Measurements from ENCODE around the gene VPS52.

VPS52 gene

DNA sequence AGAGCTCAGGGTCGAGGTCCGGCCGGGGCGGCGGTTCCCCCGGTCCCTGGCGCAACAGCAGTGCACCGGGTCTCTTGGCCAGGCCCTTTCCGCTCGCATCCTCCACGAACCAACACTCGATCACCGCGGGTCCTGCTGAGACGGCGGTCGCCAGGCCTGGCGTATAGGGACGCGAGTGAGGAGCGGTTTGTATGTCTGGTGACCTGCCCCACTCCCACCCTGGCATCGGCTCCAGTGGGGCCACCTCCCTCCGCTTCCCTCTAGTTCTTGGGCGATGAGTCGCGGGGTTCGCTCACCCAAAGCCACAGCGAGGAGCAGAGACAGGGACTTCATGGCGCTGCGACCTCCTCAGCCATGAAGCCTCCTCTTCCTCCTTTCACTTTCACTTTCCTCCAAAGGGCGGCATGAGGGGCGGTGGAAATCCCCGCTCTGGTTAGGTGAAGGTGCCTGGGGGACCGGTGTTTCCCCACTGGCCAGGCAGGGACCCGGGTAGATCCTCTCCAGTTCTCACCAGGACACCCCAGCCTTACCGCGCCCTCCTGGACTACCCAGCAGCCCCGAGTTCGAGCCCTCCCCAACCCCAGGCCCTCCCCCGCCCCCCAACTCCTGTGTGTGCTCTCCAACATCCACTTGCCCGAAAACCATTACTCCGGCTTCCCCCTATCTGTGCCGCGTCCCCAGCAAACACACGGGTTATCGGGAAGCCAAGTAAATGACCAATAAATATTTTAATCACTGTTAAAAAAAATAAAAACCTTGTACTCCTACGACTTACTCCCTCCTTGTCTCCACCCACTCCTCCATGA, 42.2 kb upstream of the VPS52 start, which contains the start of gene TAPBP:
TSS of gene TAPBP (minus strand) at position 370 of the 806 bp plus-strand sequence. CDS start at position 333, 37 bp downstream.
- peak within 1 kb of the TSS; percentile 98 for H3K27ac ChIP-seq (replicated peaks)
- peak in 1 of 2 experiments; percentile 63 for DNase-seq (ENCODE audit: low read depth in 1 of 2, low spot score in 1 of 2)
- H3K4me3 ChIP-seq (replicated peaks; ENCODE audit: insufficient read depth, low read length): peak within 1 kb of the TSS; percentile 66
- TF ChIP-seq, protein P1, sequence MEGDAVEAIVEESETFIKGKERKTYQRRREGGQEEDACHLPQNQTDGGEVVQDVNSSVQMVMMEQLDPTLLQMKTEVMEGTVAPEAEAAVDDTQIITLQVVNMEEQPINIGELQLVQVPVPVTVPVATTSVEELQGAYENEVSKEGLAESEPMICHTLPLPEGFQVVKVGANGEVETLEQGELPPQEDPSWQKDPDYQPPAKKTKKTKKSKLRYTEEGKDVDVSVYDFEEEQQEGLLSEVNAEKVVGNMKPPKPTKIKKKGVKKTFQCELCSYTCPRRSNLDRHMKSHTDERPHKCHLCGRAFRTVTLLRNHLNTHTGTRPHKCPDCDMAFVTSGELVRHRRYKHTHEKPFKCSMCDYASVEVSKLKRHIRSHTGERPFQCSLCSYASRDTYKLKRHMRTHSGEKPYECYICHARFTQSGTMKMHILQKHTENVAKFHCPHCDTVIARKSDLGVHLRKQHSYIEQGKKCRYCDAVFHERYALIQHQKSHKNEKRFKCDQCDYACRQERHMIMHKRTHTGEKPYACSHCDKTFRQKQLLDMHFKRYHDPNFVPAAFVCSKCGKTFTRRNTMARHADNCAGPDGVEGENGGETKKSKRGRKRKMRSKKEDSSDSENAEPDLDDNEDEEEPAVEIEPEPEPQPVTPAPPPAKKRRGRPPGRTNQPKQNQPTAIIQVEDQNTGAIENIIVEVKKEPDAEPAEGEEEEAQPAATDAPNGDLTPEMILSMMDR (IDR thresholded peaks at IDR 0.05; ENCODE audit: insufficient read depth, low read length): no peak
- TF ChIP-seq, protein P2, sequence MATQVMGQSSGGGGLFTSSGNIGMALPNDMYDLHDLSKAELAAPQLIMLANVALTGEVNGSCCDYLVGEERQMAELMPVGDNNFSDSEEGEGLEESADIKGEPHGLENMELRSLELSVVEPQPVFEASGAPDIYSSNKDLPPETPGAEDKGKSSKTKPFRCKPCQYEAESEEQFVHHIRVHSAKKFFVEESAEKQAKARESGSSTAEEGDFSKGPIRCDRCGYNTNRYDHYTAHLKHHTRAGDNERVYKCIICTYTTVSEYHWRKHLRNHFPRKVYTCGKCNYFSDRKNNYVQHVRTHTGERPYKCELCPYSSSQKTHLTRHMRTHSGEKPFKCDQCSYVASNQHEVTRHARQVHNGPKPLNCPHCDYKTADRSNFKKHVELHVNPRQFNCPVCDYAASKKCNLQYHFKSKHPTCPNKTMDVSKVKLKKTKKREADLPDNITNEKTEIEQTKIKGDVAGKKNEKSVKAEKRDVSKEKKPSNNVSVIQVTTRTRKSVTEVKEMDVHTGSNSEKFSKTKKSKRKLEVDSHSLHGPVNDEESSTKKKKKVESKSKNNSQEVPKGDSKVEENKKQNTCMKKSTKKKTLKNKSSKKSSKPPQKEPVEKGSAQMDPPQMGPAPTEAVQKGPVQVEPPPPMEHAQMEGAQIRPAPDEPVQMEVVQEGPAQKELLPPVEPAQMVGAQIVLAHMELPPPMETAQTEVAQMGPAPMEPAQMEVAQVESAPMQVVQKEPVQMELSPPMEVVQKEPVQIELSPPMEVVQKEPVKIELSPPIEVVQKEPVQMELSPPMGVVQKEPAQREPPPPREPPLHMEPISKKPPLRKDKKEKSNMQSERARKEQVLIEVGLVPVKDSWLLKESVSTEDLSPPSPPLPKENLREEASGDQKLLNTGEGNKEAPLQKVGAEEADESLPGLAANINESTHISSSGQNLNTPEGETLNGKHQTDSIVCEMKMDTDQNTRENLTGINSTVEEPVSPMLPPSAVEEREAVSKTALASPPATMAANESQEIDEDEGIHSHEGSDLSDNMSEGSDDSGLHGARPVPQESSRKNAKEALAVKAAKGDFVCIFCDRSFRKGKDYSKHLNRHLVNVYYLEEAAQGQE (IDR thresholded peaks at IDR 0.05; ENCODE audit: insufficient replicate concordance, low read depth): peak; percentile 46
- TF ChIP-seq SPI1 (IDR thresholded peaks at IDR 0.05; ENCODE audit: borderline replicate concordance, low read depth): peak; percentile 51; the same call in 1 of the 2 replicates
- no peak for TF ChIP-seq GABPA (IDR thresholded peaks at IDR 0.05; ENCODE audit: low read depth)
- TF ChIP-seq POLR2AphosphoS5 (IDR thresholded peaks at IDR 0.05; ENCODE audit: low read depth): peak; percentile 67; the same call in 1 of the 2 replicates
- no peaks in the 10 kb centered on the region for H3K27me3 ChIP-seq (ENCODE audit: insufficient read depth, poor library complexity, severe bottlenecking)

DNA sequence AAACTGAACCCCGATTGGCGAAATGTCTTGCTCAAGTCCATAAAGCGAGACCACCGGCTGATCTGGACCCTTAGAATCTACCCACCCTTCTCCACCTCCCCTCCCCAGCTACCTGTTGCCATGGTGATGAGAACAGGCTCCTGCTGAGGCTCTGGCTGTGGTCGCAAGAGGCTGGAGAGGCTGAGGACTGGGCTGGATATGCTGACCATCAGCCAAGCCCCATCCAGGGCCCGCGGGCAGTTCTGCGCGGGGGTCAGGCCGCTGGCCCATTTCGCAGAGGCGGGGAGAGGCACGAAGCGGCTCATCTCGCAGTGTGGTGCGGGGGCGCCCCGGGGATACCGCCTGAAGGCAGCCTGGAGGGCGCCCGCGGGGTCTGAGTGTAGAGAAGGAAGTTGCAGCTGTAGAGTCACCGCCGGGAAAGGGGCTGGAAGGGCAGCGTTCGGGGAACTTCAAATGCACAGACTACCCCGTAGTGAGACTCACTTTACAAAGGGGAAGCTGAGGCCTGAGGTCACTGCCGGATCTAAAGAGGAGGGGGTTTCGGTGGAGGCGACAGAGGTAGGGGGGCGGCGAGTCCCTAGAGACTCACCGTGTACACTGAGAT, 41.5 kb upstream of the VPS52 start:
- Histone ChIP-seq H3K27me3 (ENCODE audit: insufficient read depth, poor library complexity, severe bottlenecking) (no peaks in the 10 kb centered on the region), H3K4me3 (replicated peaks; ENCODE audit: insufficient read depth, low read length) (peak overlapping the region; percentile 66), H3K27ac (replicated peaks) (peak overlapping the region; percentile 98)
- TF ChIP-seq, protein P1 (IDR thresholded peaks at IDR 0.05; ENCODE audit: insufficient read depth, low read length): no peak
- TF ChIP-seq SPI1 (IDR thresholded peaks at IDR 0.05; ENCODE audit: borderline replicate concordance, low read depth) (no peak), POLR2AphosphoS5 (IDR thresholded peaks at IDR 0.05; ENCODE audit: low read depth) (no peak), GABPA (IDR thresholded peaks at IDR 0.05; ENCODE audit: low read depth) (no peak)
- TF ChIP-seq, protein P2 (IDR thresholded peaks at IDR 0.05; ENCODE audit: insufficient replicate concordance, low read depth): no peak
- DNase-seq (ENCODE audit: low read depth in 1 of 2, low spot score in 1 of 2): peak; percentile 73 to 78

DNA sequence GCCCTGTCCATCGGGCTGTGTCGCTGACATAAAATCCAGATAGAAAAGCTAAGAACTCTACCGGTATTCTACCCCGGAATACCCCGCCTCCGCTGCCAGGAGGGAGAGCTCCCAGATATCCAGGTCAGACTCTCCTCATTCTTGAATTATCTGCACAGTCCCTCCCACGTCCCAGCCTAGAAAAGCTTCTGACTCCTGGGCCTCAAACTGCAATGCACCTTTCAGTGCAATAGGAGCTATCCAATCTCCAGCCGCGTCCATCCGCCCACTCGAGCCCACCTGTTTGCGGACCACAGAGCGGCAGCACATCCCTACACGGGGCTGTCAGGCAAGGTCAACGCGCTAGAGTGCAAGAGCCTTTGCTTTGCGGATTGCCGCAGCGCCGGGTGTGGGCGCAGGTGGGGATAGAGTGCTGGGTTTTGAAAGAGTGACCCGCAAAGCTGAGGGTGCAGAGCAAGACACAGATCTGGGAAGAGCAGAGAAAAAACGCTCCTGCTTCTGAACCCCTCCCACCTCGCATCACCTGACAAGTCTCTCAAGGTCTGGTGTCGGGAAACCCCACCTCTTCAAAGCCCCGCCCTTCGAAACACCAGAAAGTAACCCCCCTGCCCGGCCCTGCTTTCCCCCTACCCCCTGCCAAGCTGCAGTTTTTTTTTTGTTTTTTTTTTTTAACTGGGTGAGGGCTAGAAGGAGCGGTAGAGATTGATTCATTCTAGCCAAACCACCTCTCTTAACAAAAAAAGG, 40.9 kb upstream of the VPS52 start:
- peak in 1 of 2 experiments; percentile 71 for DNase-seq (ENCODE audit: low read depth in 1 of 2, low spot score in 1 of 2)
- TF ChIP-seq, protein P1 (IDR thresholded peaks at IDR 0.05; ENCODE audit: insufficient read depth, low read length): no peak
- TF ChIP-seq POLR2AphosphoS5 (IDR thresholded peaks at IDR 0.05; ENCODE audit: low read depth): no peak
- TF ChIP-seq SPI1 (IDR thresholded peaks at IDR 0.05; ENCODE audit: borderline replicate concordance, low read depth): no peak
- TF ChIP-seq, protein P2 (IDR thresholded peaks at IDR 0.05; ENCODE audit: insufficient replicate concordance, low read depth): no peak
- TF ChIP-seq GABPA (IDR thresholded peaks at IDR 0.05; ENCODE audit: low read depth): no peak
- no peaks in the 10 kb centered on the region for H3K27me3 ChIP-seq (ENCODE audit: insufficient read depth, poor library complexity, severe bottlenecking)
- peak overlapping the region; percentile 66 for H3K4me3 ChIP-seq (replicated peaks; ENCODE audit: insufficient read depth, low read length)
- peak overlapping the region; percentile 98 for H3K27ac ChIP-seq (replicated peaks)

Data from HL-60 (cell line).